ENCODE data around the gene TBC1D10A. TPM values are rescaled to one million over a fixed set of nuclear protein-coding genes. Genes with fewer than 3 reads are reported as not detected.

TBC1D10A gene
- total RNA-seq, 1 donor from 2014 or later = 5.0 TPM

DNA sequence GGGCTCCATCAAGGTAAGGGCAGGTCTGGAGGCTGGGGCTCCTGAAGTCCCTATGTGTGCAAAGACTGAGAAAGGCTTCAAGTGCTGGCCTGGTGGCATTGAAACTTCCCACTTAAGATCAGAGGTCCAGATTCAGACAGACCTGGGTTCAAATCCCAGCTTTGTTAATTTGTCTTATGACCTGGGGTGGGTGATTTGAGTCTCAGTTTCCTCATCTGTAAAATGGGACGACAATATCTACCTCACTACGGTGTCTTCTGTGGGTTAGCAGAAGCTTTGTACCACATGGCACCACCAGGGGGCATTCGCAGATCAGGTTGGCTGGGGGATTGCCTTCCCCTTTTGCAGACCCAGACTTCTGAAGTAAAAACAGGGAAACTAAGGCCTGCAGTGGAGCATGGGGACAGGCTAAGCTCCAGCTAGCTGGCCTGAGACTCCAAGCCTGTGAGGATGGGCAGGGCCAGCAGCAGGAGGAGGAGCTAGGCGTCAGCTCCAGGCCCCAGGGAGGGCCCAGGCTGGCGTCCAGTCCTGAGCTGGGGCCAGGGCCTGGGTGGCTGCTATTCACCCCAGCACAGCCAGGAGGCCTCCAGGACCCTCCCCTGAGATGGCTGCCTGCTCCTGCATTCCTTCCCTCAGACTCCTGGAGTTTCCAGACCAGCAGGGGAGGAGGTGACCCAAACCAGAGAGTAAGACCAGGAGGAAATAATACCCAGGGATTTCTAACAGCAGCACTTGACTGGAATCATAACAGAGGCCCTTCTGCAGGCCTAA is 38.9 kb downstream of the TBC1D10A start:
- TF ChIP-seq, protein P1, sequence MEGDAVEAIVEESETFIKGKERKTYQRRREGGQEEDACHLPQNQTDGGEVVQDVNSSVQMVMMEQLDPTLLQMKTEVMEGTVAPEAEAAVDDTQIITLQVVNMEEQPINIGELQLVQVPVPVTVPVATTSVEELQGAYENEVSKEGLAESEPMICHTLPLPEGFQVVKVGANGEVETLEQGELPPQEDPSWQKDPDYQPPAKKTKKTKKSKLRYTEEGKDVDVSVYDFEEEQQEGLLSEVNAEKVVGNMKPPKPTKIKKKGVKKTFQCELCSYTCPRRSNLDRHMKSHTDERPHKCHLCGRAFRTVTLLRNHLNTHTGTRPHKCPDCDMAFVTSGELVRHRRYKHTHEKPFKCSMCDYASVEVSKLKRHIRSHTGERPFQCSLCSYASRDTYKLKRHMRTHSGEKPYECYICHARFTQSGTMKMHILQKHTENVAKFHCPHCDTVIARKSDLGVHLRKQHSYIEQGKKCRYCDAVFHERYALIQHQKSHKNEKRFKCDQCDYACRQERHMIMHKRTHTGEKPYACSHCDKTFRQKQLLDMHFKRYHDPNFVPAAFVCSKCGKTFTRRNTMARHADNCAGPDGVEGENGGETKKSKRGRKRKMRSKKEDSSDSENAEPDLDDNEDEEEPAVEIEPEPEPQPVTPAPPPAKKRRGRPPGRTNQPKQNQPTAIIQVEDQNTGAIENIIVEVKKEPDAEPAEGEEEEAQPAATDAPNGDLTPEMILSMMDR (IDR thresholded peaks at IDR 0.05; ENCODE audit: partially characterized antibody, unreplicated experiment) = peak; percentile 83
- no peak overlapping the region for H3K27ac Mint-ChIP-seq (ENCODE audit: unreplicated experiment)
- peaks cover 4% of the 10 kb centered on the region for H3K27me3 Mint-ChIP-seq (ENCODE audit: unreplicated experiment)
- H3K4me1 Mint-ChIP-seq (ENCODE audit: low read depth, unreplicated experiment) = no peaks in the 10 kb centered on the region
- H3K36me3 Mint-ChIP-seq (ENCODE audit: unreplicated experiment) = no peaks in the 10 kb centered on the region
- peaks cover 2% of the 10 kb centered on the region for H3K9me3 Mint-ChIP-seq (ENCODE audit: unreplicated experiment)
- peak overlapping the region; percentile 80 for H3K4me3 Mint-ChIP-seq (ENCODE audit: unreplicated experiment)
- peak; percentile 81 for DNase-seq

DNA sequence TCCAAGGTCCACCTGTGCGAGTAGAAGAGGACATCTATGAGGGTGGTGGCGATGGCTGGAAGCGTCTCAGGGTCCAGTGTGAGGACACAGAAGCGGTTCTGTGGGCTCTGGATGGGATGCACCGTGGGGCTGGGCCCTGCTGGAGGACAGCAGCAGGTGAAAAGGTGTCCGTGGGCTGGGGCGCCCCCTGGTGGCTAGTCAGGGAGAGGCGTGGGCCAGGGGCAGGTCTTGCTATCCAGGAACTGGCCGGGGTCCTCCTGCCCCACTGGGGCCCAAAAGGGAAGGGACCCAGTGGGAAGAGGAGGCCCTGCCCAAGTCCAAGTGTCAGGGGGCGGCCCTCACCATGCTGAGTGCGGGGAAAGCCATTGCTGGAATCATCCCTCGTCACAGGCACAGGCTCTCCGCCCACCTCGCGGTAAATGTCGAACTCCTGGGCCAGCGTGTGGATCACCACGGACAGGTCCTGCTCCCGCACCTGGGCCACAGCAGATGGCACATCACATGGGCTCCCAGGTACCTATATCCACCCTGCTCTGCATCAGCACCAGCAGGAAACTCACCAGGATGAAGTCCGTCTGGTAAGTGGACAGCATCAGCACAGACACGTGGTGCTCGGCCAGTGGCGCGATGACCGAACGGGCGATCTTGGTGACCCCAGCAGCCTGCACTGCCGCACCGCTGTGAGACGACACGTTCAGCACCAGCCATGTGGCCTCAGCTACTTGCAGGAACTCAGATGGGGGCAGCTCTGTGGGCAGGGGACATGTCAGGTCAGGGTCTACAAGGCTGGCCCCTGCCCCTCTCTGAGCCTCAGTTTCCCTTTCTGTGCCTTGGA is 39.7 kb downstream of the TBC1D10A start:
- Mint-ChIP-seq H3K9me3 (ENCODE audit: unreplicated experiment) (peaks cover 2% of the 10 kb centered on the region), H3K4me1 (ENCODE audit: low read depth, unreplicated experiment) (no peaks in the 10 kb centered on the region), H3K27me3 (ENCODE audit: unreplicated experiment) (peaks cover 4% of the 10 kb centered on the region), H3K27ac (ENCODE audit: unreplicated experiment) (no peak overlapping the region), H3K36me3 (ENCODE audit: unreplicated experiment) (no peaks in the 10 kb centered on the region), H3K4me3 (ENCODE audit: unreplicated experiment) (no peak overlapping the region)
- TF ChIP-seq, protein P1 (IDR thresholded peaks at IDR 0.05; ENCODE audit: partially characterized antibody, unreplicated experiment) = peak; percentile 92
- peak; percentile 85 for DNase-seq

- no peak for DNase-seq
- no peak overlapping the region for H3K4me3 Mint-ChIP-seq (ENCODE audit: unreplicated experiment)
- H3K4me1 Mint-ChIP-seq (ENCODE audit: low read depth, unreplicated experiment) = no peaks in the 10 kb centered on the region
- TF ChIP-seq, protein P1 (IDR thresholded peaks at IDR 0.05; ENCODE audit: partially characterized antibody, unreplicated experiment) = no peak
- H3K36me3 Mint-ChIP-seq (ENCODE audit: unreplicated experiment) = no peaks in the 10 kb centered on the region
- peaks cover 2% of the 10 kb centered on the region for H3K9me3 Mint-ChIP-seq (ENCODE audit: unreplicated experiment)
- peaks cover 4% of the 10 kb centered on the region for H3K27me3 Mint-ChIP-seq (ENCODE audit: unreplicated experiment)
- H3K27ac Mint-ChIP-seq (ENCODE audit: unreplicated experiment) = no peak overlapping the region
Observed at GRCh38 chr22:30286331-30286730, 40.4 kb downstream of the TBC1D10A start.

GRCh38 chr22:30285846-30286200 is 40.9 kb downstream of the TBC1D10A start:
- peaks cover 4% of the 10 kb centered on the region for H3K27me3 Mint-ChIP-seq (ENCODE audit: unreplicated experiment)
- TF ChIP-seq, protein P1 (IDR thresholded peaks at IDR 0.05; ENCODE audit: partially characterized antibody, unreplicated experiment) = no peak
- no peaks in the 10 kb centered on the region for H3K4me1 Mint-ChIP-seq (ENCODE audit: low read depth, unreplicated experiment)
- DNase-seq = no peak
- peaks cover 2% of the 10 kb centered on the region for H3K9me3 Mint-ChIP-seq (ENCODE audit: unreplicated experiment)
- H3K27ac Mint-ChIP-seq (ENCODE audit: unreplicated experiment) = no peak overlapping the region
- no peak overlapping the region for H3K4me3 Mint-ChIP-seq (ENCODE audit: unreplicated experiment)
- no peaks in the 10 kb centered on the region for H3K36me3 Mint-ChIP-seq (ENCODE audit: unreplicated experiment)
